LNCaP clone FGC (cell line): ENCODE measurements around the gene CDH5.
A peak's percentile ranks its signal among the peaks of the same experiment; 100 is the strongest.

ENCODE experiments used
- DNase-seq: peaks from one replicate; pipeline ENCODE4 v3.0.0-alpha.2; 2011; ENCODE audit warnings: low read depth
- H3K4me3 ChIP-seq: 2 replicates; pipeline ENCODE4 v1.5.1; 2011; ENCODE audit warnings: mild to moderate bottlenecking, low read depth, low read length, control low read depth
- CTCF ChIP-seq: IDR thresholded peaks from 2 replicates; pipeline ENCODE4 v1.5.1; 2012; ENCODE audit warnings: mild to moderate bottlenecking; ENCODE audit not compliant: control insufficient read depth, insufficient read depth; ENCODE audit errors: extremely low read depth

The CDH5 gene

GRCh38 chr16:66426112-66427035 lies 59.9 kb downstream of the CDH5 start:
- H3K4me3 ChIP-seq, result peak overlapping the region; percentile 31
- no peak for TF ChIP-seq CTCF
- no peak for DNase-seq

- DNase-seq, result no peak
- no peak for TF ChIP-seq CTCF
- peak within 1 kb of the TSS; percentile 31 for H3K4me3 ChIP-seq
These were observed 60.8 kb downstream of the CDH5 start, which contains the start of gene BEAN1 for GRCh38 chr16:66427036-66427860. BEAN1 (plus strand) TSS chr16:66427295; CDS start chr16:66437677, 10,382 bp downstream.

- DNase-seq, result no peak
- TF ChIP-seq CTCF, result no peak
- no peak overlapping the region for H3K4me3 ChIP-seq
These were observed 61.6 kb downstream of the CDH5 start for GRCh38 chr16:66427871-66428681.

GRCh38 chr16:66428682-66429251 lies 62.3 kb downstream of the CDH5 start:
- TF ChIP-seq CTCF, result no peak
- no peak for DNase-seq
- H3K4me3 ChIP-seq, result no peak overlapping the region

GRCh38 chr16:66429290-66429962 lies 62.9 kb downstream of the CDH5 start:
- TF ChIP-seq CTCF, result no peak
- DNase-seq, result no peak

More at GRCh38 chr16:66429290-66429962, 62.9 kb downstream of the CDH5 start:
- H3K4me3 ChIP-seq, result no peak overlapping the region
